NT2/D1 (cell line): ENCODE results near the gene IQCF2.
"Not testable (repeated sequence)": the region's sequence is repeated elsewhere in the genome, so short reads cannot be mapped to it uniquely, and the experiment has no call there.

ENCODE experiments used
- DNase-seq: peaks from one replicate; pipeline ENCODE4 v3.0.0-alpha.2; 2011; ENCODE audit warnings: low read depth, low spot score
- H3K27me3 ChIP-seq: 2 replicates; pipeline ENCODE4 v1.6.0; 2011; ENCODE audit warnings: mild to moderate bottlenecking; ENCODE audit not compliant: insufficient read length, insufficient read depth
- H3K36me3 ChIP-seq: 2 replicates; pipeline ENCODE4 v1.6.1; 2011; ENCODE audit warnings: mild to moderate bottlenecking, low read length, mixed read lengths; ENCODE audit not compliant: insufficient read depth, insufficient read length
- H3K4me1 ChIP-seq: 2 replicates; pipeline ENCODE4 v1.5.1; 2011; ENCODE audit not compliant: insufficient read depth, insufficient read length
- H3K4me3 ChIP-seq: 2 replicates; pipeline ENCODE4 v1.5.1; 2011; ENCODE audit warnings: low read depth; ENCODE audit not compliant: insufficient read length
- H3K9ac ChIP-seq: 2 replicates; pipeline ENCODE4 v1.6.0; 2011; ENCODE audit warnings: low read depth; ENCODE audit not compliant: insufficient read length
- H3K9me3 ChIP-seq: 2 replicates; pipeline ENCODE4 v1.5.1; 2011; ENCODE audit warnings: mild to moderate bottlenecking, low read length; ENCODE audit not compliant: insufficient read depth
- SUZ12 ChIP-seq: IDR thresholded peaks from 2 replicates; pipeline ENCODE4 v1.6.1; 2011; ENCODE audit not compliant: insufficient read length, insufficient read depth; ENCODE audit errors: extremely low read depth
- YY1 ChIP-seq: IDR thresholded peaks from 2 replicates; pipeline ENCODE4 v1.6.1; 2011; ENCODE audit not compliant: insufficient read length, insufficient read depth
- ZNF274 ChIP-seq: IDR thresholded peaks from 2 replicates; pipeline ENCODE4 v1.6.1; 2011; ENCODE audit warnings: mild to moderate bottlenecking, low read depth, low read length

IQCF2 gene

GRCh38 chr3:51896607-51897305, 35.3 kb downstream of the IQCF2 start:
- TF ChIP-seq YY1 (no peak), ZNF274 (no peak), SUZ12 (no peak)
- DNase-seq, result no peak
- Histone ChIP-seq H3K9ac (no peak overlapping the region), H3K4me3 (no peak overlapping the region), H3K4me1 (no peaks in the 10 kb centered on the region), H3K9me3 (peaks cover 11% of the 10 kb centered on the region; the same call in 1 of the 2 replicates), H3K27me3 (no peaks in the 10 kb centered on the region), H3K36me3 (no peaks in the 10 kb centered on the region)

GRCh38 chr3:51897391-51897790, 36.0 kb downstream of the IQCF2 start:
- TF ChIP-seq YY1 (no peak), ZNF274 (no peak), SUZ12 (no peak)
- no peak overlapping the region for H3K4me3 ChIP-seq
- H3K27me3 ChIP-seq, result no peaks in the 10 kb centered on the region
- H3K36me3 ChIP-seq, result no peaks in the 10 kb centered on the region
- H3K9me3 ChIP-seq, result peaks cover 11% of the 10 kb centered on the region; the same call in 1 of the 2 replicates
- H3K4me1 ChIP-seq, result no peaks in the 10 kb centered on the region
- no peak overlapping the region for H3K9ac ChIP-seq
- no peak for DNase-seq

GRCh38 chr3:51900043-51900442, 38.6 kb downstream of the IQCF2 start:
- not testable (repeated sequence) for H3K36me3 ChIP-seq, H3K9ac ChIP-seq, H3K4me3 ChIP-seq, DNase-seq, H3K27me3 ChIP-seq, H3K4me1 ChIP-seq
- H3K9me3 ChIP-seq, result peaks cover 11% of the 10 kb centered on the region; the same call in 1 of the 2 replicates

- H3K4me3 ChIP-seq, H3K4me1 ChIP-seq, H3K36me3 ChIP-seq, H3K27me3 ChIP-seq, DNase-seq, H3K9ac ChIP-seq: not testable (repeated sequence)
- peaks cover 12% of the 10 kb centered on the region; the same call in 1 of the 2 replicates for H3K9me3 ChIP-seq
Observed at GRCh38 chr3:51902361-51902760, 40.9 kb downstream of the IQCF2 start.

GRCh38 chr3:51904034-51904823, 42.8 kb downstream of the IQCF2 start:
- H3K9ac ChIP-seq, result no peak overlapping the region
- no peaks in the 10 kb centered on the region for H3K27me3 ChIP-seq
- DNase-seq, result no peak
- H3K4me1 ChIP-seq, result no peaks in the 10 kb centered on the region
- H3K4me3 ChIP-seq, result no peak overlapping the region
- TF ChIP-seq YY1 (no peak), SUZ12 (no peak), ZNF274 (no peak)
- H3K9me3 ChIP-seq, result peaks cover 7% of the 10 kb centered on the region; the same call in 1 of the 2 replicates
- H3K36me3 ChIP-seq, result no peaks in the 10 kb centered on the region

GRCh38 chr3:51908026-51908425, 46.6 kb downstream of the IQCF2 start:
- no peak overlapping the region for H3K4me3 ChIP-seq
- no peak for TF ChIP-seq YY1
- no peaks in the 10 kb centered on the region for H3K36me3 ChIP-seq
- H3K27me3 ChIP-seq, result no peaks in the 10 kb centered on the region
- H3K9ac ChIP-seq, result no peak overlapping the region
- peaks cover 7% of the 10 kb centered on the region; the same call in 1 of the 2 replicates for H3K9me3 ChIP-seq
- no peaks in the 10 kb centered on the region for H3K4me1 ChIP-seq
- no peak for DNase-seq
